K562 (cell line): ENCODE data around the gene RUSC2. TPM values are rescaled to one million over a fixed set of nuclear protein-coding genes. Genes with fewer than 3 reads are reported as not detected.

ENCODE experiments used
- ATAC-seq: fragments of 200-7000 bp; cut with Tn5 transposase; 3 replicates; pipeline ENCODE4 v1.9.1; 2020; ENCODE audit warnings: moderate library complexity
- BruUV-seq: library from RNA; stranded (reverse); fragments of 400-500 nt; replicated peaks from 2 replicates; lab custom pipeline; 2021; lab: Mats Ljungman, UMichigan
- CTCF ChIA-PET: fragments of 300-600 bp; formaldehyde crosslinking; extraction: SDS; loops from one replicate; lab custom pipeline; 2021; ENCODE audit warnings: low intra/inter-chr PET ratio; lab: Yijun Ruan, JAX
- POLR2A ChIA-PET: fragments of 300-600, 350-650 bp; sonication (Branson Sonifier 250); formaldehyde crosslinking; extraction: SDS; loops from one replicate; lab custom pipeline; 2021; ENCODE audit warnings: antibody characterized with exemption, inconsistent platforms; lab: Yijun Ruan, JAX
- DNase-seq, 4 experiments: peaks; one replicate each; pipeline versions ENCODE4 v3.0.0 to v3.0.0-alpha.2; 2011 to 2018; ENCODE audit warnings: low spot score in 3 of 4, mixed read lengths in 3 of 4; ENCODE audit errors: extremely low read depth in 1 of 4
- FAIRE-seq: peaks from 2 replicates; lab custom pipeline; 2011; peaks lifted over from hg19 to GRCh38; lab: Jason Lieb, UNC
- H2AFZ ChIP-seq: 2 replicates; pipeline ENCODE4 v1.6.0; 2011; ENCODE audit warnings: low read depth, low read length, control low read depth, inconsistent platforms
- H3K27ac ChIP-seq: fragments of 200-600 bp; 3 replicates; pipeline ENCODE4 v1.8.0; 2011; ENCODE audit warnings: low read depth, mild to moderate bottlenecking, control low read depth, inconsistent platforms, low read length, moderate library complexity, mixed read lengths; ENCODE audit errors: extremely low read depth
- H3K27me3 ChIP-seq, 2 experiments: fragments of 300-600 bp in 1 of 2; 2 replicates in 1 of 2; 3 replicates in 1 of 2; pipeline versions ENCODE4 v1.6.0 to v1.8.0; 2011; ENCODE audit warnings: inconsistent platforms in 2 of 2, low read length in 2 of 2, mild to moderate bottlenecking in 1 of 2, mixed read lengths in 1 of 2, moderate library complexity in 1 of 2; ENCODE audit not compliant: control insufficient read depth in 2 of 2, insufficient read depth in 2 of 2
- H3K36me3 ChIP-seq: fragments of 300-600 bp; 3 replicates; pipeline ENCODE4 v1.8.0; 2011; ENCODE audit warnings: mild to moderate bottlenecking, low read length, inconsistent platforms; ENCODE audit not compliant: control insufficient read depth, insufficient read depth
- H3K4me1 ChIP-seq, 2 experiments: fragments of 200-600 bp in 1 of 2; replicated peaks in 1 of 2; 2 replicates in 1 of 2; 3 replicates in 1 of 2; pipeline versions ENCODE4 v1.5.1 to v1.8.0; 2011; ENCODE audit warnings: inconsistent platforms in 2 of 2, low read length in 2 of 2, mild to moderate bottlenecking in 1 of 2, mixed read lengths in 1 of 2, moderate library complexity in 1 of 2; ENCODE audit not compliant: control insufficient read depth in 2 of 2, insufficient read depth in 2 of 2
- H3K4me2 ChIP-seq: 2 replicates; pipeline ENCODE4 v1.6.1; 2011; ENCODE audit warnings: low read length, control low read depth, inconsistent platforms, mixed read lengths; ENCODE audit not compliant: insufficient read depth
- H3K4me3 ChIP-seq: fragments of 200-600 bp; sonication (generic), shearing (Covaris generic); 2 replicates; pipeline ENCODE4 v1.5.1; 2016; ENCODE audit warnings: control low read depth, inconsistent platforms
- H3K79me2 ChIP-seq: fragments of 200-600 bp; 3 replicates; pipeline ENCODE4 v1.8.0; 2011; ENCODE audit warnings: low read length, inconsistent platforms; ENCODE audit not compliant: control insufficient read depth, insufficient read depth
- H3K9ac ChIP-seq, 2 experiments: 2 replicates each; pipeline versions ENCODE4 v1.6.0 to v1.6.1; 2011; ENCODE audit warnings: low read depth in 2 of 2, low read length in 2 of 2, control low read depth in 1 of 2, inconsistent platforms in 1 of 2, mild to moderate bottlenecking in 1 of 2, mixed read lengths in 1 of 2; ENCODE audit not compliant: insufficient read depth in 1 of 2
- H3K9me1 ChIP-seq: one replicate; pipeline ENCODE4 v1.6.0; 2011; ENCODE audit warnings: inconsistent platforms, mild to moderate bottlenecking, low read length, moderate library complexity; ENCODE audit not compliant: control insufficient read depth, insufficient read depth
- H3K9me3 ChIP-seq: replicated peaks from 2 replicates; pipeline ENCODE4 v1.5.1; 2011; ENCODE audit warnings: low read depth, low read length, inconsistent platforms; ENCODE audit not compliant: control insufficient read depth, insufficient read depth
- H4K20me1 ChIP-seq: replicated peaks from 2 replicates; pipeline ENCODE4 v1.6.1; 2011; ENCODE audit warnings: low read length, inconsistent platforms, mixed read lengths; ENCODE audit not compliant: control insufficient read depth, insufficient read depth
- CBFA2T2 ChIP-seq: fragments of 450-650 bp; conservative IDR thresholded peaks from 2 replicates; pipeline ENCODE4 v1.6.1; 2017; ENCODE audit warnings: mild to moderate bottlenecking
- CBX2 ChIP-seq: fragments of 200-600 bp; sonication (generic); IDR thresholded peaks from one replicate; pipeline ENCODE4 v1.6.1; 2012; ENCODE audit warnings: mild to moderate bottlenecking, low read length, inconsistent platforms; ENCODE audit not compliant: insufficient read depth, poor library complexity, severe bottlenecking
- CBX8 ChIP-seq: fragments of 200-600 bp; sonication (generic); IDR thresholded peaks from 2 replicates; pipeline ENCODE4 v1.6.1; 2012; ENCODE audit warnings: borderline replicate concordance, mixed run types, low read depth, mild to moderate bottlenecking, moderate library complexity, mixed read lengths, low read length, control low read depth, inconsistent platforms; ENCODE audit not compliant: poor library complexity, severe bottlenecking; ENCODE audit errors: extremely low read depth
- ERF ChIP-seq: fragments of 450-650 bp; formaldehyde crosslinking; IDR thresholded peaks from 2 replicates; pipeline ENCODE4 v1.4.0; 2020; ENCODE audit warnings: mild to moderate bottlenecking, mixed read lengths
- FOXO4 ChIP-seq: fragments of 450-650 bp; formaldehyde crosslinking; IDR thresholded peaks from 2 replicates; pipeline ENCODE4 v1.4.0; 2020; ENCODE audit warnings: mild to moderate bottlenecking, moderate library complexity
- HNRNPLL ChIP-seq: fragments of 200-400 bp; formaldehyde crosslinking; IDR thresholded peaks from 2 replicates; pipeline ENCODE4 v1.6.1; 2017; ENCODE audit warnings: low read length, low read depth, mild to moderate bottlenecking; ENCODE audit not compliant: poor library complexity, severe bottlenecking
- ILF3 ChIP-seq: fragments of 450-650 bp; IDR thresholded peaks from 2 replicates; pipeline ENCODE4 v1.6.1; 2018; ENCODE audit warnings: antibody characterized with exemption, mild to moderate bottlenecking, moderate library complexity, borderline replicate concordance
- NFATC3 ChIP-seq: fragments of 450-650 bp; IDR thresholded peaks from 2 replicates; pipeline ENCODE4 v1.6.1; 2017; ENCODE audit warnings: mild to moderate bottlenecking
- NRF1 ChIP-seq, 2 experiments: fragments of 450-650 bp; IDR thresholded peaks in 1 of 2; conservative IDR thresholded peaks in 1 of 2; 2 replicates each; pipeline ENCODE4 v1.6.1; 2014; ENCODE audit warnings: mild to moderate bottlenecking in 2 of 2
- STAT6 ChIP-seq: sonication (generic); formaldehyde crosslinking; IDR thresholded peaks from 2 replicates; pipeline ENCODE4 v1.8.1; 2023; ENCODE audit warnings: mild to moderate bottlenecking, missing genetic modification reagents
- WGBS: fragments of 100-300 bp; shearing (Covaris generic); methylation state at CpG from one replicate; pipeline ENCODE4 v1.1.6; 2016; ENCODE audit warnings: low coverage, mixed read lengths; ENCODE audit not compliant: insufficient coverage; ENCODE audit errors: missing lambda C conversion rate; 5-methylcytosine and 5-hydroxymethylcytosine counted together
- in situ Hi-C: fragments of 300-500 bp; cut with MboI; formaldehyde crosslinking; loops from 4 replicates; pipeline ENCODE4 v1.15.0; 2018; ENCODE audit warnings: inconsistent platforms, mixed read lengths
- intact Hi-C: fragments of 100-400 bp; cut with micrococcal nuclease; formaldehyde crosslinking; loops from 2 replicates; pipeline ENCODE4 v1.14.2; 2022
- polyA plus RNA-seq, 8 experiments: library from polyadenylated mRNA; depleted of rRNA in 4 of 8; stranded (reverse) in 5 of 8; unstranded in 3 of 8; fragments of >200 nt; fragmentation: Nextera tagmentation in 2 of 8; fragmentation: Illumina TruSeq in 1 of 8; extraction: Ambion mirVana in 2 of 8; extraction: Trizol in 1 of 8; gene quantifications; 2 replicates each; pipeline versions ENCODE4 v1.2.1 to v1.2.3, GENCODE V29; 2011 to 2014; ENCODE audit warnings: inconsistent platforms in 1 of 8, missing spikeins in 1 of 8
- total RNA-seq, 7 experiments: library from RNA; depleted of rRNA in 6 of 7; stranded (reverse); fragments of >200 nt in 6 of 7; fragmentation: Illumina TruSeq in 2 of 7; extraction: Trizol in 2 of 7; gene quantifications; 2 replicates each; pipeline versions ENCODE4 v1.2.1 to v1.2.3, GENCODE V29; 2011 to 2021; ENCODE audit warnings: low replicate concordance in 1 of 7

Gene RUSC2
- total and polyA plus RNA-seq, 9 of the 15 experiments (the other 6 are each of a cell fraction or from before 2014, with no cell fraction given): 0.08 to 12.8 (median 3.1) TPM

- ChIA-PET POLR2A (no interaction called here), CTCF (interaction anchor here (1.1 to 1.3 kb wide), 2 partner anchors 72 to 308 kb away, joined by 3 to 12 read pairs; no protein-coding TSS in a partner anchor)
- BruUV-seq: no TSS peak
- Histone ChIP-seq H3K9me3 (no peaks in the 10 kb centered on the region), H3K27ac (no peak overlapping the region), H3K9me1 (no peaks in the 10 kb centered on the region), H3K9ac (no peak overlapping the region), H3K36me3 (no peaks in the 10 kb centered on the region), H4K20me1 (no peaks in the 10 kb centered on the region), H3K4me2 (no peak overlapping the region), H3K4me3 (no peak overlapping the region), H2AFZ (no peak overlapping the region), H3K4me1 (no peaks in the 10 kb centered on the region; a peak in 1 of 5 replicates), H3K79me2 (no peaks in the 10 kb centered on the region), H3K27me3 (no peaks in the 10 kb centered on the region; a peak in 1 of 5 replicates)
- no peak for TF ChIP-seq NFATC3
- no peak for TF ChIP-seq FOXO4 (CRISPR knock-in tag)
- TF ChIP-seq ERF: no peak
- no peak for TF ChIP-seq STAT6 (CRISPR knock-in tag)
- no peak for TF ChIP-seq CBFA2T2
- TF ChIP-seq NRF1 (conservative IDR thresholded peaks at IDR 0.05 in 1 of 2, IDR thresholded peaks at IDR 0.05 in 1 of 2): no peak
- TF ChIP-seq CBX2: no peak
- TF ChIP-seq ILF3: no peak
- TF ChIP-seq CBX8: no peak
- no peak for TF ChIP-seq HNRNPLL
- in situ Hi-C loops (no loop called here), intact Hi-C loops (no loop called here)
- DNase-seq: no peak
- no peak for ATAC-seq
- WGBS: 7% methylated on average over 3 of the region's 3 CpGs
- no peak for FAIRE-seq
Observed at GRCh38 chr9:35482071-35482470, 7.8 kb upstream of the RUSC2 start.
